ENCODE data around the gene GFRA1. TPM values are rescaled to one million over a fixed set of nuclear protein-coding genes. Genes with fewer than 3 reads are reported as not detected.

The GFRA1 gene
- total RNA-seq, 4 donors from 2014 or later, result 21.0 to 62.5 (median 59.3) TPM

- Histone ChIP-seq H3K27ac (no peak overlapping the region), H3K4me1 (peaks cover 0 to 18% (median 0%) of the 10 kb centered on the region in 3 donors), H3K27me3 (peaks cover 22% of the 10 kb centered on the region), H3K4me3 (no peak overlapping the region), H3K9me3 (no peaks in the 10 kb centered on the region), H3K36me3 (no peaks in the 10 kb centered on the region)
- no peak for ATAC-seq
- TF ChIP-seq POLR2A (IDR thresholded peaks at IDR 0.05) (no peak), CTCF (IDR thresholded peaks at IDR 0.05) (no peak), POLR2AphosphoS5 (IDR thresholded peaks at IDR 0.05) (no peak), EP300 (IDR thresholded peaks at IDR 0.05) (no peak)
- 92 to 100% methylated on average over 1 to 3 of the region's 3 CpGs for WGBS, 2 donors (ENCODE audit: low coverage in 1 of 2)
These were observed 13.4 kb downstream of the GFRA1 start for GRCh38 chr10:116259638-116260037.

GRCh38 chr10:116257785-116258184 lies 15.2 kb downstream of the GFRA1 start:
- Histone ChIP-seq H3K27ac (no peak overlapping the region), H3K4me3 (no peak overlapping the region), H3K36me3 (no peaks in the 10 kb centered on the region), H3K9me3 (no peaks in the 10 kb centered on the region), H3K27me3 (peaks cover 22% of the 10 kb centered on the region), H3K4me1 (peaks cover 0 to 22% (median 0%) of the 10 kb centered on the region in 3 donors)
- WGBS, 2 donors (ENCODE audit: low coverage in 1 of 2), result 90 to 94% methylated on average over 4 to 5 of the region's 5 CpGs
- ATAC-seq, result no peak
- TF ChIP-seq EP300 (IDR thresholded peaks at IDR 0.05) (no peak), POLR2A (IDR thresholded peaks at IDR 0.05) (no peak), CTCF (IDR thresholded peaks at IDR 0.05) (no peak), POLR2AphosphoS5 (IDR thresholded peaks at IDR 0.05) (no peak)

GRCh38 chr10:116256752-116257259 lies 16.2 kb downstream of the GFRA1 start:
- Histone ChIP-seq H3K4me3 (no peak overlapping the region), H3K9me3 (no peaks in the 10 kb centered on the region), H3K36me3 (no peaks in the 10 kb centered on the region), H3K27ac (no peak overlapping the region), H3K4me1 (peaks cover 0 to 22% (median 0%) of the 10 kb centered on the region in 3 donors), H3K27me3 (peaks cover 22% of the 10 kb centered on the region)
- WGBS, 2 donors (ENCODE audit: low coverage in 1 of 2), result 40 to 80% methylated on average over 1 to 2 of the region's 5 CpGs
- no peak for ATAC-seq
- no peak for TF ChIP-seq POLR2A (IDR thresholded peaks at IDR 0.05)
- TF ChIP-seq EP300 (IDR thresholded peaks at IDR 0.05), result no peak
- no peak for TF ChIP-seq POLR2AphosphoS5 (IDR thresholded peaks at IDR 0.05)
- TF ChIP-seq CTCF (IDR thresholded peaks at IDR 0.05), result no peak

GRCh38 chr10:116255886-116256751 lies 16.9 kb downstream of the GFRA1 start:
- no peak overlapping the region for H3K27ac ChIP-seq
- H3K27me3 ChIP-seq, result peaks cover 22% of the 10 kb centered on the region
- H3K4me3 ChIP-seq, result no peak overlapping the region
- no peaks in the 10 kb centered on the region for H3K36me3 ChIP-seq
- peaks cover 0 to 22% (median 0%) of the 10 kb centered on the region in 3 donors for H3K4me1 ChIP-seq
- no peaks in the 10 kb centered on the region for H3K9me3 ChIP-seq
- TF ChIP-seq POLR2A (IDR thresholded peaks at IDR 0.05) (no peak), CTCF (IDR thresholded peaks at IDR 0.05) (no peak), EP300 (IDR thresholded peaks at IDR 0.05) (no peak), POLR2AphosphoS5 (IDR thresholded peaks at IDR 0.05) (no peak)
- ATAC-seq, result peak; percentile 10
- WGBS, 2 donors (ENCODE audit: low coverage in 1 of 2), result 42 to 60% methylated on average over 10 to 12 of the region's 12 CpGs
